OCI-M2 (cell line): ENCODE measurements around the gene EPS8L3.
A peak's percentile ranks its signal among the peaks of the same experiment; 100 is the strongest.

Experiments used
- DNase-seq: peaks from one replicate; lab custom pipeline; 2025; ENCODE audit not compliant: unreplicated experiment; lab: John Stamatoyannopoulos, UW

The EPS8L3 gene

DNA sequence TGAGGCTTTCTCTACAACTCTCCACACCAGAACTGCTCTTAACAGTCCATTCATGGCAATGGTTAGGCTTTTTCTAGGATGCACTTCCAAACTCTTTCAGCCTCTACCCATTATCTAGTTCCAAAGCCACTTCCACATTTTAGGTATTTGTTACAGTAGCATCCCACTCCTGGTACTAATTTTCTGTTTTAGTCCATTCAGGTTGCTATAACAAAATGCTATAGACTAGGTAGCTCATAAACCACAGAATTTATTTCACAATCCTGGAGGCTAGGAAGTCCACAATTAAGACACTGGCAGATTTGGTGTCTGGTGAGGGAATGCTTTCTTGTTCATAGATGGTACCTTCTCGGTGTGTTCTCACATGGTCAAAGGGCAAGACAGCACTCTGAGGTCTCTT is 17.3 kb upstream of the EPS8L3 start:
- no peak for DNase-seq

- DNase-seq: no peak
Measured at GRCh38 chr1:109777980-109778625, 14.4 kb upstream of the EPS8L3 start.

GRCh38 chr1:109777436-109777835 is 13.7 kb upstream of the EPS8L3 start:
- no peak for DNase-seq

- no peak for DNase-seq
Measured at GRCh38 chr1:109776911-109777310, 13.2 kb upstream of the EPS8L3 start.

GRCh38 chr1:109776206-109776835 is 12.6 kb upstream of the EPS8L3 start:
- DNase-seq: no peak

GRCh38 chr1:109775398-109775797 is 11.7 kb upstream of the EPS8L3 start:
- DNase-seq: no peak

DNA sequence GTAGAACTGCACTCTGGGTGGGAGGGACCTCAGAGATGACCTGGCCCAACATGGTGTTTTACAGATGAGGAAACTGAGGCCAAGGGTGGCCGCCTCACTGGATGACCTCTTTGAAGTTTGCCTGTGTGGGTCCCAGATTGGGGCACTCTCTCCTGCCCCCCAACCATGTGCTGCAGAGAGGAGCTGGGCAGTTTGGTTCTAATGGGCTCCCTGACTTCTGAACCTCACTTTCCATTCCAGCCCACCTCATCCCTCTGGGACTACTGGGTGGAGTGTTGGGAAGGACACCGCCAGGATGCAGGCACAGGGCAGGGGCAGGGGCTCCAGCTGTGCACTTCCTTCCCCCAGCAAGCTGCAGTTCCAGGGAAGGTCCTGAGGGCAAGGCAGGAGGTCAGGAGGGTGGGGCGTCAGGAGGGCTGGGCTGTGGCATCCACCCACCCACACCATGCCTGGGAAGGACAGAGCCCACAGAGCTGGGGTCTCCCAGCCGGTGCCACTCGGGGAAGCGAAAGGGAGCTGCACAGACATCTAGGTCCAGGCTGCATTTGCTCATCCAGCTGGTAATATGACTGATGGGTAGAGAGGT is 10.3 kb upstream of the EPS8L3 start:
- no peak for DNase-seq

- DNase-seq: peak; percentile 15
Measured at GRCh38 chr1:109773203-109773899, 9.6 kb upstream of the EPS8L3 start.

DNA sequence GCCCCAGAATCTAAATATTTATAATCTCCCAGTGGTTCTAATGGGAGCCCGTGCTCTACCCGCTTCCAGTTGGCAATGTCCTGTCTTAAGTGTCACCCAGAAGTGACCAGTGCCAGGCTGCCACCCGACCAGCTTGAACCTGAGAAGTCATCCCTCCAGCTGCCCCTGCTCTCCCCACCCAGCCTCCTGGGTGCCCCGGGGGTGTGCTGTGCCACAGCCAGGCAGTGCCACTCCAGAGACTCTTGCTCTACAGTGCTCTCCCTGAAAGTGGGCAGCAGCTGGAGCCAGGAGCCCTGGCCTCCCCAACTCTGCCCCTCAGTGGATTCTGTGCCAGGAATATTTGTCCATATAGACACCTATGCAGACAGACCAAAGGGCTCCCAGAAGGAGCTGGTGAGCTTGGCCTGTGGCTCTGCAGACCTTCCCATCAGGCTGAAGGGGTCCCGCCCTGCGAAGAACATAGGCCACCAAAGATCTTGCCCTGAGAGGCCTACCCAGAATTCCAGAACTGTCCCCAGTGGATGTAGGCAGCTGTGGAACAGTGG is 9.0 kb upstream of the EPS8L3 start:
- DNase-seq: no peak

- no peak for DNase-seq
Measured at GRCh38 chr1:109771712-109772657, 8.3 kb upstream of the EPS8L3 start.

DNA sequence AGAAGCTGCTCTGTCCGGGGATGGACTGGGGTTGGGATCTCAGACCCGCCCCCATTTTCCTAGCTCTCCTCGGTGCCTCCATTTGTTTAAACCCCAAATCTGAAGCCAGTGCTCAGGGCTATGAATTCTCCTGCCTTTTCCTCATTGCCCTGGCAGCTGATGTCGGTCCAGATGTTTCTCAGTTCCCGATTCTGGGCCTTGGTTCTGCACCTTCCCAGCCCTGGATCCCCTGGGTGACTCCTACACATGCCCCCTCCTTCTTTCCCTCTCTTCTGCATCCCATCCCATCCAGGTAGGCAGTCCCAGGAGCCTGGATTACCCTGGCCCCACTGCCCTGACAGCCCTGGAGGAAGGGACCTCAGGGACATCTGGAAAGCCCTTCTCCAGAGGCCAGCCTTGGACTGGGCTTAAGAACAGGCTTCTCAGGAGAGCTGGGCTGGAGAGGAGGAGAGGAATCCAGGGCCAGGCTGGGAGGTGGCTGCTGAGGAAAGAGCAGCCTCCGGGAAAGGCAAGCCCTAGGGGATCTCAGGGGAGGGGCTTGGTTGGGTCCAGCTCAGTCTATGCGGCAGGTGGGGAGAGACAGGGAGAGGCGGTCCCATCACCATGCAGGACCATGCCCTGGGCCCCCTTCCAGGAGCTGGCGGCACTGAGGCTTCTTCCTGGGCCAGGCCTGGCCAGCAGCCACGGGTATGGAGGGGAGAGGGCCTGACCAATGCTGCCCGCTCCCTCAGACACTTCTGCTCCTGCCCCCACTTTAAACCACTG is 6.8 kb upstream of the EPS8L3 start:
- no peak for DNase-seq

GRCh38 chr1:109769330-109770078 is 5.8 kb upstream of the EPS8L3 start:
- no peak for DNase-seq

DNA sequence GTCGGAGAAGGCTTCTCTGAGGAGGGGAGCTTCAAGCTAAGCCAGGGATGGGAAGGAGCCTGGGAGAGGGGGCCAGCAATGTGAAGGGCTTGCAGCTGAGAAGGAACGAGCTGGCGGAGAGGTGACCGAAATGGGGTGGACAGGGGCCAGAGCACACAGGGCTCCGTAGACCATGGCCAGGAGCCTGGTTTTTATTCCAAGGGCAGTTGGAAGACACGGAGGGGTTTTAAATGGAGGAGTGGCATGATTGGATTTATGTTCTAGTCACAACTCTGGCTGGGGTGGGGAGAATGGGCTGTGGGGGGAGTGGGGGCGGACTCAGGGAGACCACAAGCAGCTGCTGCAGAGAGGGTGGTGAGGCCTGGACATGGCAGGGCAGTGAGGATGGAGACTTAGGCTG is 5.1 kb upstream of the EPS8L3 start:
- no peak for DNase-seq

GRCh38 chr1:109768335-109768650 is 4.6 kb upstream of the EPS8L3 start:
- DNase-seq: no peak

GRCh38 chr1:109767637-109768334 is 4.1 kb upstream of the EPS8L3 start:
- no peak for DNase-seq

DNA sequence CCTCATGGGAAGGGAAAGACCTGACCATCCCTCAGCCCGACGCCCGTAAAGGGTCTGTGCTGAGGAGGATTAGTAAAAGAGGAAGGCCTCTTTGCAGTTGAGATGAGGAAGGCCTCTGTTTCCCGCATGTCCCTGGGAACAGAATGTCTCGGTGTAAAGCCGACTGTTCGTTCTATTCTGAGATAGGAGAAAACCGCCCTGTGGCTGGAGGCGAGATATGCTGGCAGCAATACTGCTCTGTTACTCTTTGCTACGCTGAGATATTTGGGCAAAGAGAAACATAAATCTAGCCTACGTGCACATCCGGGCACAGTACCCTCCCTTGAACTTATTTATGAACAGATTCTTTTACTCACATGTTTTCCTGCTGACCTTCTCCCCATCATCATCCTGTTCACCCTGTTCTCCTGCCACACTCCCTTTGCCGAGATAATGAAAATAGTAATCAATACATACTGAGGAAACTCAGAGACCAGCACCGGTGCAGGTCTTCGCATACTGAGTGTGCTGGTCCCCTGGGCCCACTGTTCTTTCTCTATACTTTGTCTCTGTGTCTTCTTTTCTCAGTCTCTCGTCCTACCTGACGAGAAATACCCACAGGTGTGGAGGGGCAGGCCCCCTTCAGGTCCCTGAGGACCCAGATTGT is 3.4 kb upstream of the EPS8L3 start:
- peak; percentile 43 for DNase-seq

- DNase-seq: no peak
Measured at GRCh38 chr1:109765896-109766615, 2.3 kb upstream of the EPS8L3 start.

DNA sequence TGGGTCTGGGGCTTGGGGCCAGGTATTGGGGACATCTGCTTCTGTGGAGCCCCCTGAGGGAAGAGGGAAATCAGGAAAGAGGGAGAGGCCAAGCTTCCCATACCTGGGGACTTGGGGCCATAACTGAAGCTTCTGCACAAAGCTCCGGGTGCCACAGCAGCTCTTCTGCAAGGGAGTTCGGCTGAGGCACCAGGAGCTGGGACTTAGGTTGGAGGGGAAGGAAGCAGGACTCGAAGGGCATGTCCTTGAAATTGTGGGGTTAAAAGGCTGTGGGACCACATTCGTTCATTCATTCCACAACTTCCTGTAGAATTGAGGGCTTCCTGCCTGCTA is 1.7 kb upstream of the EPS8L3 start:
- DNase-seq: no peak
